Keratinocyte (primary cell): Measurements from ENCODE around the gene PDE3A. TPM values are rescaled to one million over a fixed set of nuclear protein-coding genes. Genes with fewer than 3 reads are reported as not detected.

Experiments used
- DNase-seq: peaks from one replicate; pipeline ENCODE4 v3.0.0-alpha.2; 2011; ENCODE audit warnings: low read depth, missing footprints, low spot score
- FAIRE-seq: peaks from 2 replicates; lab custom pipeline; 2011; peaks lifted over from hg19 to GRCh38; lab: Jason Lieb, UNC
- H2AFZ ChIP-seq: 2 replicates; pipeline ENCODE4 v1.6.0; 2012; ENCODE audit warnings: low read length, control low read depth, inconsistent platforms; ENCODE audit not compliant: control insufficient read depth
- H3K27ac ChIP-seq: 2 replicates; pipeline ENCODE4 v1.5.1; 2011; ENCODE audit warnings: low read length; ENCODE audit not compliant: control insufficient read depth, insufficient read depth
- H3K27me3 ChIP-seq: 3 replicates; pipeline ENCODE4 v1.6.0; 2011; ENCODE audit warnings: low read length; ENCODE audit not compliant: control insufficient read depth, insufficient read depth; ENCODE audit errors: extremely low read depth
- H3K36me3 ChIP-seq, 2 experiments: 2 replicates in 1 of 2; 3 replicates in 1 of 2; pipeline ENCODE4 v1.5.1; 2011; ENCODE audit warnings: low read length in 2 of 2, mild to moderate bottlenecking in 1 of 2; ENCODE audit not compliant: control insufficient read depth in 2 of 2, insufficient read depth in 2 of 2; ENCODE audit errors: extremely low read depth in 1 of 2
- H3K4me1 ChIP-seq: 3 replicates; pipeline ENCODE4 v1.5.1; 2011; ENCODE audit warnings: low read length; ENCODE audit not compliant: control insufficient read depth, insufficient read depth; ENCODE audit errors: extremely low read depth
- H3K4me2 ChIP-seq: 3 replicates; pipeline ENCODE4 v1.6.0; 2011; ENCODE audit warnings: low read depth, low read length; ENCODE audit not compliant: control insufficient read depth, insufficient read depth; ENCODE audit errors: extremely low read depth
- H3K4me3 ChIP-seq, 3 experiments: fragments of 200-600 bp in 1 of 3; sonication (generic) in 1 of 3; 2 replicates in 2 of 3; 3 replicates in 1 of 3; pipeline ENCODE4 v1.5.1; 2011 to 2016; ENCODE audit warnings: low read length in 3 of 3, mild to moderate bottlenecking in 3 of 3, control low read depth in 2 of 3, inconsistent platforms in 1 of 3, low read depth in 1 of 3, mixed read lengths in 1 of 3, mixed run types in 1 of 3, moderate library complexity in 1 of 3; ENCODE audit not compliant: control insufficient read depth in 2 of 3, insufficient read depth in 2 of 3; ENCODE audit errors: extremely low read depth in 1 of 3
- H3K79me2 ChIP-seq: 2 replicates; pipeline ENCODE4 v1.6.0; 2012; ENCODE audit warnings: low read length; ENCODE audit not compliant: control insufficient read depth, insufficient read depth
- H3K9ac ChIP-seq: 3 replicates; pipeline ENCODE4 v1.6.0; 2011; ENCODE audit warnings: low read length; ENCODE audit not compliant: control insufficient read depth, insufficient read depth; ENCODE audit errors: extremely low read depth
- H3K9me1 ChIP-seq: 3 replicates; pipeline ENCODE4 v1.6.0; 2011; ENCODE audit warnings: low read length; ENCODE audit not compliant: control insufficient read depth, insufficient read depth; ENCODE audit errors: extremely low read depth
- H3K9me3 ChIP-seq: 2 replicates; pipeline ENCODE4 v1.5.1; 2012; ENCODE audit warnings: low read depth, low read length; ENCODE audit not compliant: control insufficient read depth
- H4K20me1 ChIP-seq: 3 replicates; pipeline ENCODE4 v1.6.0; 2011; ENCODE audit warnings: low read length; ENCODE audit not compliant: control insufficient read depth, insufficient read depth; ENCODE audit errors: extremely low read depth
- EZH2 ChIP-seq: IDR thresholded peaks from one replicate; pipeline ENCODE4 v1.6.1; 2012; ENCODE audit warnings: inconsistent platforms, mild to moderate bottlenecking, low read length, moderate library complexity
- dilution Hi-C: fragments of 300-500 bp; cut with MboI; formaldehyde crosslinking; loops from one replicate; pipeline ENCODE4 v1.7.0; 2020; ENCODE audit warnings: low sequenced_read_pairs; ENCODE audit not compliant: extremely low pct_ligation_motif_present
- polyA plus RNA-seq, 5 experiments: library from polyadenylated mRNA; depleted of rRNA in 3 of 5; stranded (reverse) in 3 of 5; stranded (forward) in 1 of 5; unstranded in 1 of 5; fragments of >200 nt; gene quantifications; 1 replicate in 1 of 5; 2 replicates in 3 of 5; 3 replicates in 1 of 5; pipeline versions ENCODE4 v1.2.1 to v1.2.3, GENCODE V29; 2011 to 2012; ENCODE audit warnings: missing spikeins in 2 of 5, low read depth in 1 of 5, low replicate concordance in 1 of 5
- TF ChIP-seq, protein P1 (sequence below), 3 experiments: IDR thresholded peaks in 1 of 3; conservative IDR thresholded peaks in 1 of 3; optimal IDR thresholded peaks in 1 of 3; 2 replicates in 2 of 3; 3 replicates in 1 of 3; pipeline versions ENCODE3 to v1.5.1; 2011; ENCODE audit warnings: low read length in 3 of 3, mild to moderate bottlenecking in 3 of 3, moderate library complexity in 2 of 3, control low read depth in 1 of 3, inconsistent platforms in 1 of 3; ENCODE audit not compliant: insufficient read depth in 2 of 3; ENCODE audit errors: extremely low read depth in 1 of 3

PDE3A gene
- polyA plus RNA-seq, 1 donor (not counting 4 experiments of a cell fraction or from before 2014, with no cell fraction given): 0.01 TPM

DNA sequence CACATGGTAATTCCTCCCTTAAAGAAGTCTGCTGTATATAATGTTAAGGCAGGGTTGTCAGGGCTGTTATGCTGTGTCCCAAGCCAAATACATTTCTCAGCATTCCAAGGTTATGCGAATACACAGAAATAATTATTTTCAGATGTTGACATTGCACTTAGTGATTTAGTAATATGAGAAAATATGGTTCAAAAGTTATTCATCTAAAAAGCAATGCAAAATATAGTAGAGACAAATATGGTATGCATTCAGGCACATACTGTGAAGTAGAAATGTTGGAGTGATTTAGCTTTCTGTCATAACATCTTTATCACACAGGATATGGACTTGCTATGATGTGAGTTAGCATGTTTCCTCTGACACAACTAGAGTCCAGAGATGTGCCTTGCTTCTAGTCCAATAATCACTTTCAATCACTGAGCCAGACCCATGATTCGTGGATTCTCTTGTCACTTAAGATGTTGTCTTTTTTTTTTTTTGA lies 70.0 kb downstream of the PDE3A start:
- no peaks in the 10 kb centered on the region for H3K9me1 ChIP-seq
- dilution Hi-C loops: no loop called here
- no peak overlapping the region for H2AFZ ChIP-seq
- H3K4me2 ChIP-seq: no peak overlapping the region
- FAIRE-seq (no peak), DNase-seq (no peak)
- no peaks in the 10 kb centered on the region for H3K9me3 ChIP-seq
- TF ChIP-seq EZH2: no peak
- TF ChIP-seq, protein P1, sequence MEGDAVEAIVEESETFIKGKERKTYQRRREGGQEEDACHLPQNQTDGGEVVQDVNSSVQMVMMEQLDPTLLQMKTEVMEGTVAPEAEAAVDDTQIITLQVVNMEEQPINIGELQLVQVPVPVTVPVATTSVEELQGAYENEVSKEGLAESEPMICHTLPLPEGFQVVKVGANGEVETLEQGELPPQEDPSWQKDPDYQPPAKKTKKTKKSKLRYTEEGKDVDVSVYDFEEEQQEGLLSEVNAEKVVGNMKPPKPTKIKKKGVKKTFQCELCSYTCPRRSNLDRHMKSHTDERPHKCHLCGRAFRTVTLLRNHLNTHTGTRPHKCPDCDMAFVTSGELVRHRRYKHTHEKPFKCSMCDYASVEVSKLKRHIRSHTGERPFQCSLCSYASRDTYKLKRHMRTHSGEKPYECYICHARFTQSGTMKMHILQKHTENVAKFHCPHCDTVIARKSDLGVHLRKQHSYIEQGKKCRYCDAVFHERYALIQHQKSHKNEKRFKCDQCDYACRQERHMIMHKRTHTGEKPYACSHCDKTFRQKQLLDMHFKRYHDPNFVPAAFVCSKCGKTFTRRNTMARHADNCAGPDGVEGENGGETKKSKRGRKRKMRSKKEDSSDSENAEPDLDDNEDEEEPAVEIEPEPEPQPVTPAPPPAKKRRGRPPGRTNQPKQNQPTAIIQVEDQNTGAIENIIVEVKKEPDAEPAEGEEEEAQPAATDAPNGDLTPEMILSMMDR (optimal IDR thresholded peaks at IDR 0.05 in 1 of 3, IDR thresholded peaks at IDR 0.05 in 1 of 3, conservative IDR thresholded peaks at IDR 0.05 in 1 of 3; ENCODE audit: extremely low read depth in 1 of 3, insufficient read depth in 2 of 3, low read length in 3 of 3): no peak
- no peak overlapping the region for H3K27ac ChIP-seq
- no peak overlapping the region for H3K4me3 ChIP-seq
- no peaks in the 10 kb centered on the region for H3K27me3 ChIP-seq
- H3K9ac ChIP-seq: no peak overlapping the region
- H3K79me2 ChIP-seq: no peaks in the 10 kb centered on the region
- H3K4me1 ChIP-seq: no peaks in the 10 kb centered on the region
- H4K20me1 ChIP-seq: no peaks in the 10 kb centered on the region
- H3K36me3 ChIP-seq: no peaks in the 10 kb centered on the region

DNA sequence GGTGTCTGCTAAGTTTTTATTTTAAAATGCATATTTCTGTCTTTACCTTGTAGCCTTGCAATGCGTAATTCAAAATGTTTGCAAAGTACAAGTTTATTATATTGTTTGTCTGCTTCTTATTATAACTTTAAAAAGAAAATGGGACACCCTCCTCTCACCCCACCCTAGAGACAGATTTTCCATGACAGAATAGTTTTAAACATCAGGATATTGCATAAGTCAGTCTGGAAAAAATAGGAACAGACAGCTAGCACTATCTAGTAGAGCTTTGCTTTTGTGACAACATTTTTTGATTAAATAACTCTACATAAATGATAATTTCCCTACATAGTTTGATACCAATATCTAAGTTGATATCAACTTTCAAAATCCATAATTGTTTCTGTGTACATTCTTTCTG lies 71.3 kb downstream of the PDE3A start:
- H3K9me3 ChIP-seq: no peaks in the 10 kb centered on the region
- H4K20me1 ChIP-seq: no peaks in the 10 kb centered on the region
- FAIRE-seq (no peak), DNase-seq (no peak)
- H3K4me3 ChIP-seq: no peak overlapping the region
- no peaks in the 10 kb centered on the region for H3K79me2 ChIP-seq
- H3K4me2 ChIP-seq: no peak overlapping the region
- H2AFZ ChIP-seq: no peak overlapping the region
- no peaks in the 10 kb centered on the region for H3K4me1 ChIP-seq
- no peak overlapping the region for H3K9ac ChIP-seq
- H3K36me3 ChIP-seq: no peaks in the 10 kb centered on the region
- dilution Hi-C loops: no loop called here
- TF ChIP-seq EZH2: no peak
- TF ChIP-seq, protein P1 (optimal IDR thresholded peaks at IDR 0.05 in 1 of 3, IDR thresholded peaks at IDR 0.05 in 1 of 3, conservative IDR thresholded peaks at IDR 0.05 in 1 of 3; ENCODE audit: extremely low read depth in 1 of 3, insufficient read depth in 2 of 3, low read length in 3 of 3): no peak
- no peak overlapping the region for H3K27ac ChIP-seq
- no peaks in the 10 kb centered on the region for H3K9me1 ChIP-seq
- H3K27me3 ChIP-seq: no peaks in the 10 kb centered on the region
